HG03135 (cell line): ENCODE results near the gene HEG1.
"Not testable (repeated sequence)": the region's sequence is repeated elsewhere in the genome, so short reads cannot be mapped to it uniquely, and the experiment has no call there.

Experiments
- ATAC-seq: cut with Tn5 transposase; IDR thresholded peaks from one replicate; pipeline ENCODE4 v1.9.1; 2021; ENCODE audit warnings: mild to moderate bottlenecking, moderate library complexity; ENCODE audit not compliant: unreplicated experiment

HEG1 gene

GRCh38 chr3:124963755-124964154 lies 92.0 kb downstream of the HEG1 start:
- no peak for ATAC-seq

DNA sequence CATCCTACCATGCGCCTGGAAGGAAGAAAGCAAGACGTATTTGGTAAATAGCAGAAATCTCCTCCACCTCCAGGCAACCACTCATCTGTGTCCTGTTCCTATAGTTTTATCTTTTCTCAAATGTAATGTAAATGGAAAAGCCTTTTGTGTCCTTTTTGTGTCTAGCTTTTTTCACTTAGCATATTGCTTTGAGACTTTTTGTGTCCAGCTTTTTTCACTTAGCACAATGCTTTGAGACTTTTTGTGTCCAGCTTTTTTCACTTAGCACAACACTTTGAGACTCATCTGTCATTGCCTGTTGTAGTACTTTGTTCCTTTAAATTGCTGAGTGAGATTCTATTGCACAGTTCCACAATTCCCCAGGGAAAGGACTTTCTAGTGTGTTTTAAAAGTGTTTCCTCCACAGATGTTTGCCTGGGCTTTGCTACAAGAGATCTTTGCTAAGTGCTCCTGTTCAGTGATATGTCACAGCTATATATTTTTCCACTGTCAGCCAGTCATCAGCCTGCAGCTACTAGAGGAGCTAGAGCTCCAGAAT lies 93.3 kb downstream of the HEG1 start:
- no peak for ATAC-seq

- no peak for ATAC-seq
Observed at GRCh38 chr3:124960698-124961097, 95.1 kb downstream of the HEG1 start.

- no peak for ATAC-seq
Observed at GRCh38 chr3:124960105-124960504, 95.7 kb downstream of the HEG1 start.

- not testable (repeated sequence) for ATAC-seq
Observed at GRCh38 chr3:124957951-124958350, 97.8 kb downstream of the HEG1 start.

- no peak for ATAC-seq
Observed at GRCh38 chr3:124952282-124952855, 103.4 kb downstream of the HEG1 start.

GRCh38 chr3:124951511-124952281 lies 104.1 kb downstream of the HEG1 start:
- ATAC-seq: no peak

- no peak for ATAC-seq
Observed at GRCh38 chr3:124950026-124950425, 105.8 kb downstream of the HEG1 start.

GRCh38 chr3:124942613-124943012 lies 113.2 kb downstream of the HEG1 start:
- no peak for ATAC-seq

GRCh38 chr3:124941771-124942170 lies 114.0 kb downstream of the HEG1 start:
- ATAC-seq: no peak

DNA sequence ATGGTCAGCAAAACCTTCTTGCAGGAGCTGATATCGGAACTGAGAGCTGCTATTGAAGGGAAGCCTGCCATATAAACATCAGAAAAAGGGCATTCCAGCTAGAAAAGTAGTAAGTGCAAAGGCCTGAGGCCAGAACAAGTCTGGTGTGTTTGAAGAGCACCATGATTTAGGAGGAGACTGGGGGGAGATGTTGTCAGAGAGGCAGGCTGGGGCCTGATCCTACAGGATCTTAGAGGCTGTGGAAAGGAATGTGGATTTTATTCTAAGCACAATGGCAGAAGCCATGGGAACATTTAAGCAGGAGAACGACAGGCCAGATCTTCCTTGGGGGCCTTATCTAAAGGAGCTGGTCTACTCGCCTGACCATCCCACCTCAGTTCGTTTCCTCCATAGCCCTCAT lies 116.1 kb downstream of the HEG1 start:
- no peak for ATAC-seq

GRCh38 chr3:124938896-124939295 lies 116.9 kb downstream of the HEG1 start:
- no peak for ATAC-seq

DNA sequence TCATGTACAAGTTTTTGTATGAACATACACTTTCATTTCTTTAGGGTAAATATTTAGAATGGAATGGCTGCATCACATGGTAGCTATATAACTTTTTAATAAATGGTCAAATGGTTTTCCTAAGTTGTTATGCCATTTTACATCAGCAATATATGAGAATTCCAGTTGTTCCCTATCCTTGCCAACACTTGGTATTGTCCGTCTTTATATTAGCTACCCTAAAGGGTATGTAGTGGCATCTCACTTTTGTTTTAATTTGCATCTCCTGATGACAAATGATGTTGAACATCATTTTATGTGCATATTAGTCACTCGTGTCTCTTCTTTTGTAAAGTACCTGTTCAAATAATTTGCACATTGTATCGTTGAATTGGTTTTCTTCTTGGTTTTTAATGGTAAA lies 118.7 kb downstream of the HEG1 start:
- no peak for ATAC-seq

GRCh38 chr3:124935794-124936542 lies 119.8 kb downstream of the HEG1 start:
- ATAC-seq: no peak

- ATAC-seq: no peak
Observed at GRCh38 chr3:124935264-124935663, 120.5 kb downstream of the HEG1 start.

DNA sequence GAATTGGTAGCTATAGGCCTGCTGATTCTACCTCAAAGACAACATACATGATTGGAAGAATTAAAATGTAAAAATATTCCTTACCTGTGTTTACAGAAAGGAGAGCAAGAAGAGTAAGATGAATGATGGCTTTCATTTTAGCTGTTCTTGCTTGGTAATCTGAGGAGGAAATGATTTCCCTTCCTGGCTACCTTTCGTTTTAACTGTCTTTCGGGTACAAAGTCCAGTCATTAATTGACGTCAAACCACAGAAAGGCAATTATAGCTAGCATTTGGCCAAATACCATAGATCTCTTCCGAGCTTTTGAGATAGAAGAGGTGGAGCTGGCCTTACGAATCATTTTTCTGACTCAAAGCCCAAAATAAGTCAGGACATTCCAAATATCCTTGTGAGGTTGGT lies 121.2 kb downstream of the HEG1 start, which contains the start of gene MUC13:
Gene MUC13 (minus strand): TSS at position 175 of the 400 bp plus-strand sequence. CDS start 39 bp downstream, at position 136.
- ATAC-seq: no peak

DNA sequence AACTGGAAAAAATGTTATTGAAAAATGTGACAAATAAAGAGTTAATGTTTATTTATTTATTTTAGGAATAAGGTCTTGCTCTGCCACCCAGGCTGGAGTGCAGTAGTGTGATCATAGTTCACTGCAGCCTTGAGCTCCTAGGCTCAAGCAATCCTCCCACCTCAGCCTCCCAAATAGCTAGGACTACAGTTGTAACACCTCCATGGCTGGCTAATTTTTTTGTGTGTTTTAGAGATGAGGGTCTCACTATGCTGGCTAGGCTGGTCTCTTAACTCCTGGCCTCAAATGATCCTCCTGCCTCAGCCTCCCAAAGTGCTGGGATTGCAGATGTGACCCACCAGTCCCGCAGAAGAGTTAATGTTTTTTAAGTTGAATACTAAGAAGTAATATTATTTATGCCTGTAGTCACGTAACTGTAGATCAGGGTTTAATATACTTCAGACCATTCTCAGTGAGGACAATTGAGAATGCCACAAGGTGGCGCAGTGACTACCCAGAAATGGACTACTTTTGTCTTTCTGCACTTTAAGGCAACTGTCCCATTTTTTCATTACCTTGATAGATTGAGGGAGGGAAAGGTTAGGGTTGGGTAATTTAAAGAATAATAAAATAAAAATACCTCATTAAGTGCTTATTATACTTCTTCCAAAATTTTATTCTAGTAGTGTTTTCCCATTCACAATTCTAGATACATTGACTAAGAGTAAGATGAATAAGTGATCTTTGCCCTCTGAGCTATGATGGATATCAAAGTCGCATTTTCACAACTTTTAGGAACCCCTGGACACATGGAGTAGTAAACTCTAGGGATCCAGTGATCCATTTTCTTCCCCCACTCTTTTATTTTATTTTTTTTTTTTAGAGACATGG lies 127.2 kb downstream of the HEG1 start:
- no peak for ATAC-seq

DNA sequence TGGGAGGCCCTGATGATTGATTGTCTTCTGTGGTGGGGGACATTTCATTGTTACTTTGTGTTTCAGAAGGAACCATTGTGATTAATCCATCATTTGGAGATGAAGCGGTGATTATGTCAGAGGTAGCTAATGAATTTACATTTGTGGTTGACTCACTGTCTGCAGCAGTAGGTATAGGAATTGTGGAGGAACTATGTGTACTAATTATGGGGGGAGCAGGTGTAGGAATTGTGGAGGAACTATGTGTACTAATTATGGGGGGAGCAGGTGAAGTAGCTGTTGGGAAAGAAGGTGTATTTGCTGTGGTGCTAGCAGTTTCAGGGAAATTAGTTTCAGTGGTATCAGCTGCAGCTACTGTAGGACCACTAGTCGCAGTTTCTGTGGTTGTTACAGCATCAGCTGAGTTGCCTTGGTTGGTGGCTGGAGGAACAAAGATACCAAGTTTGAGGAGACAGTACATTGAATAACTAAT lies 128.2 kb downstream of the HEG1 start:
- peak; percentile 78 for ATAC-seq

GRCh38 chr3:124926426-124927101 lies 129.2 kb downstream of the HEG1 start:
- ATAC-seq: no peak

DNA sequence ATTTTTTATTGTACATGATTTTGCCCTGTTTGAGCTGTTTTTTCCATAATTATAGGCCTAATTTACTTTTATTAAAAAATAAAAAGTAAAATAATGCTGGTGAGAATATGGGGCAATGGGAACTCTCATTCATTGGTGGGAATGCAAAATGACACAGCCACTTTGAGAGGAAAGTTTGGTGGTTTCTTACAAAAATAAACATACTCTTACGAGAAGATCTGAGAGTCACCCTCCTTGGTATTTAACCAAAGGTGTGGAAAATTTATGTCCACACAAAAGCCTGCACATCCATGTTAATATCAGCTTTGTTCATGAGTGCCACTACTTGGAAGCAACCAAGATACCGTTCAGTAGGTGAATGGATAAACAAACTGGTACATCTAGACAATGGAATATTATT lies 131.1 kb downstream of the HEG1 start:
- ATAC-seq: no peak
